Nephron progenitor cell (in vitro differentiated cells): ENCODE data around the gene CYP46A1.

Experiments
- DNase-seq: peaks from one replicate; pipeline ENCODE4 v3.0.0; 2021
- H3K27ac Mint-ChIP-seq: 2 replicates; pipeline ENCODE4 v1.8.0; 2021; ENCODE audit warnings: mild to moderate bottlenecking, moderate library complexity, mixed read lengths
- H3K27me3 Mint-ChIP-seq: 2 replicates; pipeline ENCODE4 v1.8.0; 2021; ENCODE audit warnings: mild to moderate bottlenecking, low read depth, mixed read lengths; ENCODE audit not compliant: poor library complexity
- H3K36me3 Mint-ChIP-seq: 2 replicates; pipeline ENCODE4 v1.8.0; 2021; ENCODE audit warnings: low read depth, mixed read lengths
- H3K4me1 Mint-ChIP-seq: 2 replicates; pipeline ENCODE4 v1.8.0; 2021; ENCODE audit warnings: mixed read lengths
- H3K4me3 Mint-ChIP-seq: 2 replicates; pipeline ENCODE4 v1.8.0; 2021; ENCODE audit warnings: mild to moderate bottlenecking, moderate library complexity, mixed read lengths
- H3K9me3 Mint-ChIP-seq: 2 replicates; pipeline ENCODE4 v1.8.0; 2021; ENCODE audit warnings: mild to moderate bottlenecking, moderate library complexity, mixed read lengths
- CTCF ChIP-seq: fragments of 200-600 bp; sonication (generic); IDR thresholded peaks from 2 replicates; pipeline ENCODE4 v1.5.0; 2021; ENCODE audit warnings: antibody characterized with exemption

CYP46A1 gene

GRCh38 chr14:99689266-99690236 is 5.5 kb downstream of the CYP46A1 start:
- DNase-seq: no peak
- Mint-ChIP-seq H3K27me3 (peaks cover 88% of the 10 kb centered on the region), H3K9me3 (peaks cover under 1% of the 10 kb centered on the region), H3K4me1 (peaks cover 24% of the 10 kb centered on the region), H3K36me3 (no peaks in the 10 kb centered on the region), H3K4me3 (no peak overlapping the region), H3K27ac (no peak overlapping the region)
- TF ChIP-seq CTCF: no peak

- Mint-ChIP-seq H3K4me1 (peaks cover 15% of the 10 kb centered on the region), H3K4me3 (no peak overlapping the region), H3K27ac (no peak overlapping the region), H3K36me3 (no peaks in the 10 kb centered on the region), H3K9me3 (peaks cover 4% of the 10 kb centered on the region), H3K27me3 (peaks cover 81% of the 10 kb centered on the region)
- DNase-seq: no peak
- no peak for TF ChIP-seq CTCF
Measured at GRCh38 chr14:99690636-99691035, 6.5 kb downstream of the CYP46A1 start.

- Mint-ChIP-seq H3K4me1 (peaks cover 11% of the 10 kb centered on the region), H3K9me3 (peaks cover 4% of the 10 kb centered on the region), H3K27me3 (peaks cover 74% of the 10 kb centered on the region), H3K36me3 (no peaks in the 10 kb centered on the region), H3K4me3 (no peak overlapping the region), H3K27ac (peak overlapping the region; percentile 17)
- TF ChIP-seq CTCF: no peak
- no peak for DNase-seq
Measured at GRCh38 chr14:99691111-99691885, 7.2 kb downstream of the CYP46A1 start.

GRCh38 chr14:99693918-99694317 is 9.8 kb downstream of the CYP46A1 start:
- no peak for TF ChIP-seq CTCF
- H3K27ac Mint-ChIP-seq: no peak overlapping the region
- H3K4me1 Mint-ChIP-seq: peaks cover 7% of the 10 kb centered on the region
- H3K9me3 Mint-ChIP-seq: peaks cover 4% of the 10 kb centered on the region
- peaks cover 57% of the 10 kb centered on the region for H3K27me3 Mint-ChIP-seq
- DNase-seq: no peak
- no peak overlapping the region for H3K4me3 Mint-ChIP-seq
- no peaks in the 10 kb centered on the region for H3K36me3 Mint-ChIP-seq

GRCh38 chr14:99696929-99697328 is 12.8 kb downstream of the CYP46A1 start:
- Mint-ChIP-seq H3K4me1 (no peaks in the 10 kb centered on the region), H3K4me3 (no peak overlapping the region), H3K36me3 (peaks cover under 1% of the 10 kb centered on the region), H3K9me3 (peaks cover 5% of the 10 kb centered on the region), H3K27ac (no peak overlapping the region), H3K27me3 (peaks cover 30% of the 10 kb centered on the region)
- TF ChIP-seq CTCF: no peak
- DNase-seq: no peak
